Activated CD4-positive, alpha-beta memory T cell treated with anti-CD3 and anti-CD28 coated beads for 36 hours (primary cell): ENCODE data around the gene ZNF500. TPM values are rescaled to one million over a fixed set of nuclear protein-coding genes. Genes with fewer than 3 reads are reported as not detected.

Source experiments
- CTCF ChIA-PET: fragments of 350-600 bp; sonication (Branson Sonifier 250); formaldehyde crosslinking; loops from one replicate; lab custom pipeline; 2021; ENCODE audit warnings: antibody characterized with exemption, inconsistent platforms; lab: Charles Lee
- POLR2A ChIA-PET: fragments of 350-600 bp; sonication (Branson Sonifier 250); formaldehyde crosslinking; loops from one replicate; lab custom pipeline; 2021; ENCODE audit warnings: antibody characterized with exemption; lab: Charles Lee
- DNase-seq: peaks from one replicate; pipeline ENCODE4 v3.0.0-alpha.2; 2020
- H3K27ac Mint-ChIP-seq: one replicate; pipeline ENCODE4 v1.8.0; 2021; ENCODE audit warnings: mixed read lengths
- H3K27me3 Mint-ChIP-seq: one replicate; pipeline ENCODE4 v1.8.0; 2021; ENCODE audit warnings: mixed read lengths
- H3K36me3 Mint-ChIP-seq: one replicate; pipeline ENCODE4 v1.8.0; 2021; ENCODE audit warnings: mixed read lengths
- H3K4me1 Mint-ChIP-seq: one replicate; pipeline ENCODE4 v1.8.0; 2021; ENCODE audit warnings: low read depth, mixed read lengths
- H3K4me3 Mint-ChIP-seq: one replicate; pipeline ENCODE4 v1.8.0; 2021; ENCODE audit warnings: mild to moderate bottlenecking, mixed read lengths
- H3K9me3 Mint-ChIP-seq: one replicate; pipeline ENCODE4 v1.8.0; 2021; ENCODE audit warnings: mixed read lengths
- intact Hi-C: fragments of 100-400 bp; cut with micrococcal nuclease; formaldehyde crosslinking; loops from one replicate; pipeline ENCODE4 v1.15.1; 2023
- total RNA-seq, 2 experiments: library from RNA; stranded (reverse); gene quantifications; one replicate each; pipeline ENCODE4 v1.2.3, GENCODE V29; 2021

Gene ZNF500
- total RNA-seq, 2 experiments from 2014 or later = 11.3 to 11.4 TPM

DNA sequence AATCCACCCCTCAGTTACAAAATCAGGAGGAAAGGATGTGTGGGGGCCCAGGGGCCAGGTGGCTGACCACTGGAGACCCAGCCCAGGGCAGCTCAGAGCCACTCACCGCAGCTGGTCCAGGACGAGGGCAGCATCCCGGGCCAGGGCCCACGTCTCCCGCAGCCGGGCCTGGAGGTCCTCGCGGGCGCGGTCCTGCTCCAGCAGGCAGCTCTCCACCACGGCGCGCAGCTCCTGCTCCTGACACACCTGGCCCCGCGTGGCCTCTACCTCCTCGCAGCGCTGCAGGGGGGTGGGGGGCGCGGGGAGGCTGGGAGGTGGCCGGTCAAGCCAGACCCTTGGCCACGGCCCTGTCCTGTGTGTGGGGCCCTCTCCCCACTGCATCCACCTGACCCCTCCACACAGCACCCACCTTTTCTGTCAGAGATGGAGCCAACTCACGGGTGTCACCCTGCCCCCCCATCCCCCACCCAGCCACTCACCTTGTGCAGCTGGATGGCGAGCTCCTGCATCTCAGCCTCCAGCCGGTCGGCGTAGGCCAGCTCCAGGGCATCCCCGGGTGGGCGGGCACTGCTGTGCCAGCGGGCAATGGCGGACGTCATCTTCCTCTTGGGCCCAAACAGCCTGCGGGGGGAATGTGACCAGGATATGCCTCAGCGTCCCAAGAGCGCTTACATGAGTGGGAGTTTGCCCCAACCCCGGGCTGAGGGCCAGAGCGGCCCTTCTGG lies 68.5 kb downstream of the ZNF500 start:
- Mint-ChIP-seq H3K4me1 (peaks cover 11% of the 10 kb centered on the region), H3K27ac (no peak overlapping the region), H3K9me3 (no peaks in the 10 kb centered on the region), H3K27me3 (no peaks in the 10 kb centered on the region), H3K4me3 (no peak overlapping the region), H3K36me3 (peaks cover 6% of the 10 kb centered on the region)
- intact Hi-C loops = no loop called here
- DNase-seq = no peak
- ChIA-PET POLR2A (no interaction called here), CTCF (no interaction called here)

Other genes with a start within 250 kb of the ZNF500 start
- gene CDIP1, start 228.4 kb downstream of the ZNF500 start, total RNA-seq = 10 to 100 TPM; 25.7 to 27.5 TPM
- under 1 TPM; 0.07 to 0.17 TPM for gene C16orf96, start 210.8 kb downstream of the ZNF500 start, total RNA-seq
- gene UBALD1, start 152.3 kb downstream of the ZNF500 start, total RNA-seq = 10 to 100 TPM; 13.4 to 13.5 TPM
- gene MGRN1, start 142.3 kb downstream of the ZNF500 start, total RNA-seq = 10 to 100 TPM; 72.7 to 73.2 TPM
- 10 to 100 TPM; 22.2 to 23.6 TPM for gene NUDT16L1, start 73.6 kb downstream of the ZNF500 start, total RNA-seq
- 10 to 100 TPM; 11.7 to 13.3 TPM for gene ANKS3, start 32.9 kb downstream of the ZNF500 start, total RNA-seq
- gene DNAAF8, start 32.6 kb downstream of the ZNF500 start, total RNA-seq = under 1 TPM in 1 of 2 experiments, not detected in 1; 0.31 TPM
- not detected for gene SEPTIN12, start 21.2 kb upstream of the ZNF500 start, total RNA-seq
- not detected for gene SMIM22, start 28.2 kb upstream of the ZNF500 start, total RNA-seq
- 1 to 10 TPM; 6.2 to 6.3 TPM for gene ROGDI, start 35.5 kb upstream of the ZNF500 start, total RNA-seq
- gene GLYR1, start 80.1 kb upstream of the ZNF500 start, total RNA-seq = 10 to 100 TPM; 71.6 to 73.3 TPM
- gene UBN1, start 80.3 kb upstream of the ZNF500 start, total RNA-seq = 10 to 100 TPM; 24.4 TPM
- gene PPL, start 170.0 kb upstream of the ZNF500 start, total RNA-seq = under 1 TPM in 1 of 2 experiments, not detected in 1; 0.05 TPM
- gene SEC14L5, start 191.2 kb upstream of the ZNF500 start, total RNA-seq = under 1 TPM in 1 of 2 experiments, not detected in 1; 0.07 TPM